Chondrocyte (in vitro differentiated cells): ENCODE results near the gene CHRM3. TPM values are rescaled to one million over a fixed set of nuclear protein-coding genes. Genes with fewer than 3 reads are reported as not detected.

Experiments used
- DNase-seq: peaks from one replicate; pipeline ENCODE4 v3.0.0; 2021; ENCODE audit warnings: mixed read lengths, low spot score
- H3K27ac Mint-ChIP-seq: one replicate; pipeline ENCODE4 v1.8.0; 2021; ENCODE audit warnings: mild to moderate bottlenecking, moderate library complexity, mixed read lengths; ENCODE audit not compliant: unreplicated experiment
- H3K27me3 Mint-ChIP-seq: 2 replicates; pipeline ENCODE4 v1.8.0; 2021; ENCODE audit warnings: low read depth, mixed read lengths
- H3K36me3 Mint-ChIP-seq: 2 replicates; pipeline ENCODE4 v1.8.0; 2021; ENCODE audit warnings: low read depth, mixed read lengths
- H3K4me1 Mint-ChIP-seq: 2 replicates; pipeline ENCODE4 v1.8.0; 2021; ENCODE audit warnings: low read depth, mild to moderate bottlenecking, mixed read lengths
- H3K4me3 Mint-ChIP-seq: one replicate; pipeline ENCODE4 v1.8.0; 2021; ENCODE audit warnings: mild to moderate bottlenecking, moderate library complexity, mixed read lengths; ENCODE audit not compliant: unreplicated experiment
- H3K9me3 Mint-ChIP-seq: 2 replicates; pipeline ENCODE4 v1.8.0; 2021; ENCODE audit warnings: low read depth, mixed read lengths
- total RNA-seq: library from RNA; stranded (reverse); gene quantifications from 3 replicates; pipeline ENCODE4 v1.2.1, GENCODE V29; 2021
- TF ChIP-seq, protein P1 (sequence below): fragments of 200-600 bp; sonication (generic); IDR thresholded peaks from 2 replicates; pipeline ENCODE4 v1.5.0; 2021; ENCODE audit warnings: antibody characterized with exemption, mild to moderate bottlenecking, moderate library complexity

CHRM3 gene
- total RNA-seq, 1 donor from 2014 or later: 0.05 TPM

DNA sequence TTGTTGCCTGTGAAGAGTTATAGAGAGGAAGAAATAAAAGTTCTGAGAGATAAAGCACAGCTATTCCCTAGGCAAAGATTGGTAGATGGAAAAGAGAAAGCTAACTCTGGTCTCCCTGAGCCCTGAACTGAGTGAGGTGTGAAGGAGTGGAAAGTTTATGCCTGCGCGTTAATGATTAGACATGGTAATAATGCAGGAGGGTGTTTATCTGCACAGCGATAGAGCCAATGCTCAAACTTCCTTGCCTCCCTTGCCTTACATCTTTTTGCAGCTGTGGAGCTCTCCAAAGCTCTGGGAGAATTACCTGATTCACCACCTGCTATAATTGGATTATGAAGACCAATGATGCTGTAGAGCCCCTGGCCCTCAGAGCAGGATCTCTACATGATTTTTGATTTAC is 32.8 kb upstream of the CHRM3 start:
- TF ChIP-seq, protein P1, sequence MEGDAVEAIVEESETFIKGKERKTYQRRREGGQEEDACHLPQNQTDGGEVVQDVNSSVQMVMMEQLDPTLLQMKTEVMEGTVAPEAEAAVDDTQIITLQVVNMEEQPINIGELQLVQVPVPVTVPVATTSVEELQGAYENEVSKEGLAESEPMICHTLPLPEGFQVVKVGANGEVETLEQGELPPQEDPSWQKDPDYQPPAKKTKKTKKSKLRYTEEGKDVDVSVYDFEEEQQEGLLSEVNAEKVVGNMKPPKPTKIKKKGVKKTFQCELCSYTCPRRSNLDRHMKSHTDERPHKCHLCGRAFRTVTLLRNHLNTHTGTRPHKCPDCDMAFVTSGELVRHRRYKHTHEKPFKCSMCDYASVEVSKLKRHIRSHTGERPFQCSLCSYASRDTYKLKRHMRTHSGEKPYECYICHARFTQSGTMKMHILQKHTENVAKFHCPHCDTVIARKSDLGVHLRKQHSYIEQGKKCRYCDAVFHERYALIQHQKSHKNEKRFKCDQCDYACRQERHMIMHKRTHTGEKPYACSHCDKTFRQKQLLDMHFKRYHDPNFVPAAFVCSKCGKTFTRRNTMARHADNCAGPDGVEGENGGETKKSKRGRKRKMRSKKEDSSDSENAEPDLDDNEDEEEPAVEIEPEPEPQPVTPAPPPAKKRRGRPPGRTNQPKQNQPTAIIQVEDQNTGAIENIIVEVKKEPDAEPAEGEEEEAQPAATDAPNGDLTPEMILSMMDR: no peak
- no peaks in the 10 kb centered on the region for H3K4me1 Mint-ChIP-seq
- no peak for DNase-seq
- no peaks in the 10 kb centered on the region for H3K9me3 Mint-ChIP-seq
- no peaks in the 10 kb centered on the region for H3K36me3 Mint-ChIP-seq
- no peak overlapping the region for H3K27ac Mint-ChIP-seq
- H3K4me3 Mint-ChIP-seq: no peak overlapping the region
- peaks cover 4% of the 10 kb centered on the region for H3K27me3 Mint-ChIP-seq

DNA sequence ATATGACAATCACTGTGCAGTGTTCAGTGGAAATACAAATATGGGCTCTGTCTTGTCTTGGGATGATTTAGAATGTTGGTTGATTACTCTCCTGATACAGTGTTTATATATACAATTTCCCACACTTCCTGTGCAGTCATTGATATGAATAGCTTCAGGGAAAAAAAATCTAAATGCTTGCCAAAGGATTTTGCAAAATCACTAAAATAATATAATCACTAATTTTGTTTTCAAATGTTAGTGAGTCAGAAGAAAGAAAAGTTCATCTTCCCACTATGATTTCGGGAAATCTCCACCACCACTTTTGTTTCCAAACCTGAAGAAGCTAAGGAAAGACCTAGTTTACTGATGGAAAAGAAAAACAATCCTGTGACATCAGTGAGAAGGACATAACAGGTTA is 32.1 kb upstream of the CHRM3 start:
- DNase-seq: no peak
- Mint-ChIP-seq H3K27ac (no peak overlapping the region), H3K4me3 (no peak overlapping the region), H3K9me3 (no peaks in the 10 kb centered on the region), H3K27me3 (peaks cover 4% of the 10 kb centered on the region), H3K36me3 (no peaks in the 10 kb centered on the region), H3K4me1 (no peaks in the 10 kb centered on the region)
- TF ChIP-seq, protein P1: no peak

DNA sequence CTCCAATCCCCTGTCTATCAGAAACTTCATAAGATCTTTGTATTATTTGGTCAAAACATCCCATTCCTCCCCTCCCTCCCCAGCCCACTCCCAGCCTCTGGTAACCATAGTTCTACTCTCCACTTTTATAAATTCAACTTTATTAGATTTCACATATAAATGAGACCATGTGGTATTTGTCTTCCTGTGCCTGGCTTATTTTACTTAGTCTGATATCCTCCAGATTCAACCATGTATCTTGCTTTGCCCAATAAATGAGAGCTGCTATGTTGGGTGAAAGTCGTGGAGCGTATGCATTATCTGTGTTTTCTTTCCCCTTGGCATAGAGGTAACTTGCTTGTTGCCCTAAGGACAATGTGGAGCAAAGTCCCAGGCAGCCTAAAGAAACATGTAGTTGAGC is 28.5 kb upstream of the CHRM3 start:
- Mint-ChIP-seq H3K36me3 (no peaks in the 10 kb centered on the region), H3K27ac (no peak overlapping the region), H3K4me1 (no peaks in the 10 kb centered on the region), H3K27me3 (peaks cover 5% of the 10 kb centered on the region), H3K4me3 (no peak overlapping the region), H3K9me3 (no peaks in the 10 kb centered on the region)
- DNase-seq: no peak
- TF ChIP-seq, protein P1: no peak

DNA sequence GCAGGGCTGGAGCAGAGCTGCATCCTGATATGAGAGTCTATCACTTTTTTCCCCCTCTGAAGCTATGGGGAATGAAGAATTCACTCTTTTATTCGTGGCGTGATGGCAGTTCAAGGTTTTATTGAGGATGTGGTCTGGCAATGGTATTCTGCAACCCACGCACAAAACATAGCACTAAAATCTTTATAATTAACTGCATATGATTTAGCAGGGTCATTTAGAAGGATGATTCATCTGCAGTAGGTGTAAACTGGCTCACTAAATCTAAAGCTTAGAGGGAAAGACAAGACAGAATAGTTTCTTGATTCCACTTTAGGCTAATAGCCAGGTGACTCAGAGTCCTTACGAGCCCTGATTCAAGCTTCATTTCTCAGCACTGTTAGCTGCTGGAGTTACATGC is 25.0 kb upstream of the CHRM3 start:
- H3K9me3 Mint-ChIP-seq: no peaks in the 10 kb centered on the region
- DNase-seq: no peak
- TF ChIP-seq, protein P1: no peak

DNA sequence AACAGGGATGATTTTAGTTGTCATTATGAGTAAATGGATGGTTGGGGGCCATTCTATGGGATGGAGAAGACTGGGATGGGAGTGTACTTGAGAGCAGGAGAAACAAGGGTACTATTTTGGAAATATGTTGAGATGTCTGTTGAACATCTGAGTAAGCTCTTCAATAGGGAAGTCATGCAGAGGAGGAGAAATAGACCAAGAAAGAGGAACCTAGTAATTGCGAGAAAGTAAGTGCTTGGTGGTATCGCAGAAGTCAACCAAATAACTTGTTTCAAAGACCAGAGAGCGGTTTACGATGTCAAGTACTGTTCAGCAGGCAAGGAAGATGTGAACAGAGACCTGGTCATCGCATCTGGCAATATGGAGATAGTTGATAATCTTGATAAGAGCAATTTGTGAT is 22.4 kb upstream of the CHRM3 start:
- H3K36me3 Mint-ChIP-seq: no peaks in the 10 kb centered on the region
- peaks cover 14% of the 10 kb centered on the region for H3K27me3 Mint-ChIP-seq
- no peaks in the 10 kb centered on the region for H3K9me3 Mint-ChIP-seq
- no peaks in the 10 kb centered on the region for H3K4me1 Mint-ChIP-seq
- H3K4me3 Mint-ChIP-seq: no peak overlapping the region
- no peak overlapping the region for H3K27ac Mint-ChIP-seq
- TF ChIP-seq, protein P1: no peak
- DNase-seq: no peak

More for the DNA sequence above, 25.0 kb upstream of the CHRM3 start:
- Mint-ChIP-seq H3K4me1 (no peaks in the 10 kb centered on the region), H3K27me3 (peaks cover 8% of the 10 kb centered on the region), H3K27ac (no peak overlapping the region), H3K4me3 (no peak overlapping the region), H3K36me3 (no peaks in the 10 kb centered on the region)
